ENCODE data around the gene EGFL7.
A peak's percentile ranks its signal among the peaks of the same experiment; 100 is the strongest.

The EGFL7 gene

GRCh38 chr9:136645903-136646754 lies 16.6 kb upstream of the EGFL7 start:
- no peak overlapping the region for H3K27ac Mint-ChIP-seq

GRCh38 chr9:136646827-136647711 lies 15.6 kb upstream of the EGFL7 start:
- Mint-ChIP-seq H3K4me3 (peak overlapping the region in 1 of 2 donors; percentile 50), H3K27me3 (peaks cover 25 to 49% of the 10 kb centered on the region in 2 donors), H3K9me3 (no peaks in the 10 kb centered on the region), H3K27ac (peak overlapping the region; percentile 71), H3K36me3 (no peaks in the 10 kb centered on the region), H3K4me1 (peaks cover 16 to 56% of the 10 kb centered on the region in 2 donors)
- ATAC-seq (replicated peaks) (no peak), DNase-seq (no peak)

More at GRCh38 chr9:136645903-136646754, 16.6 kb upstream of the EGFL7 start:
- ATAC-seq (replicated peaks) (no peak), DNase-seq (no peak)
- Mint-ChIP-seq H3K4me1 (peaks cover 16 to 56% of the 10 kb centered on the region in 2 donors), H3K27me3 (peaks cover 21 to 46% of the 10 kb centered on the region in 2 donors), H3K9me3 (no peaks in the 10 kb centered on the region), H3K4me3 (peak overlapping the region in 1 of 2 donors; percentile 11), H3K36me3 (no peaks in the 10 kb centered on the region)

GRCh38 chr9:136648751-136649150 lies 14.0 kb upstream of the EGFL7 start:
- Mint-ChIP-seq H3K4me3 (no peak overlapping the region), H3K4me1 (peaks cover 15 to 54% of the 10 kb centered on the region in 2 donors), H3K9me3 (no peaks in the 10 kb centered on the region), H3K27me3 (peaks cover 27 to 51% of the 10 kb centered on the region in 2 donors), H3K27ac (no peak overlapping the region), H3K36me3 (no peaks in the 10 kb centered on the region)
- ATAC-seq (replicated peaks) (no peak), DNase-seq (no peak)

- Mint-ChIP-seq H3K36me3 (no peaks in the 10 kb centered on the region), H3K4me1 (peaks cover 10 to 46% of the 10 kb centered on the region in 2 donors), H3K27me3 (peaks cover 35 to 54% of the 10 kb centered on the region in 2 donors), H3K9me3 (no peaks in the 10 kb centered on the region), H3K27ac (no peak overlapping the region), H3K4me3 (no peak overlapping the region)
- ATAC-seq (replicated peaks) (no peak), DNase-seq (no peak)
Observed at GRCh38 chr9:136650021-136650420, 12.7 kb upstream of the EGFL7 start.

DNA sequence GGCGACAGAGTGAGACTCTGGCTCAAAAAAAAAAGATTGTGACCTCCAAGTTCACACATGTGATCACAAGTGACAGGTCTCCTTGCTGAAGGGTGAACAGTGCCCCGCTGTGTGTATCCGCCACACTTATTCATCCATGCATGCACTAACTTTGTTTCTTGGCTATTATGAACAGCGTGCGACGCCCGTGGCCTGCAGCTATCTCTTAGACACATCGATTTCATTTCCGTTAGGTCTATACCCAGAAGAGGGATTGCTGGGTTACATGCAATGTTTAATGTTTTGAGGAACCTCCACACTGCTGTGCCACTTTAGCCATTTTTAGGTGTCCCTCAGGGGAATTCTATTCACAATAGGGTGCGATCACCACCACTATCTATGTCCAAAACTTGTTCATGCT lies 12.1 kb upstream of the EGFL7 start:
- DNase-seq (no peak), ATAC-seq (replicated peaks) (peak; percentile 66 to 76)
- Mint-ChIP-seq H3K27ac (no peak overlapping the region), H3K4me3 (no peak overlapping the region), H3K36me3 (no peaks in the 10 kb centered on the region), H3K4me1 (peaks cover 13 to 46% of the 10 kb centered on the region in 2 donors), H3K27me3 (peaks cover 39 to 56% of the 10 kb centered on the region in 2 donors), H3K9me3 (no peaks in the 10 kb centered on the region)

GRCh38 chr9:136651860-136652259 lies 10.9 kb upstream of the EGFL7 start:
- H3K4me1 Mint-ChIP-seq: peaks cover 21 to 47% of the 10 kb centered on the region in 2 donors
- ATAC-seq (replicated peaks) (no peak), DNase-seq (no peak)
- no peaks in the 10 kb centered on the region for H3K36me3 Mint-ChIP-seq
- peaks cover 46 to 60% of the 10 kb centered on the region in 2 donors for H3K27me3 Mint-ChIP-seq
- H3K4me3 Mint-ChIP-seq: no peak overlapping the region
- H3K9me3 Mint-ChIP-seq: no peaks in the 10 kb centered on the region
- H3K27ac Mint-ChIP-seq: no peak overlapping the region

DNA sequence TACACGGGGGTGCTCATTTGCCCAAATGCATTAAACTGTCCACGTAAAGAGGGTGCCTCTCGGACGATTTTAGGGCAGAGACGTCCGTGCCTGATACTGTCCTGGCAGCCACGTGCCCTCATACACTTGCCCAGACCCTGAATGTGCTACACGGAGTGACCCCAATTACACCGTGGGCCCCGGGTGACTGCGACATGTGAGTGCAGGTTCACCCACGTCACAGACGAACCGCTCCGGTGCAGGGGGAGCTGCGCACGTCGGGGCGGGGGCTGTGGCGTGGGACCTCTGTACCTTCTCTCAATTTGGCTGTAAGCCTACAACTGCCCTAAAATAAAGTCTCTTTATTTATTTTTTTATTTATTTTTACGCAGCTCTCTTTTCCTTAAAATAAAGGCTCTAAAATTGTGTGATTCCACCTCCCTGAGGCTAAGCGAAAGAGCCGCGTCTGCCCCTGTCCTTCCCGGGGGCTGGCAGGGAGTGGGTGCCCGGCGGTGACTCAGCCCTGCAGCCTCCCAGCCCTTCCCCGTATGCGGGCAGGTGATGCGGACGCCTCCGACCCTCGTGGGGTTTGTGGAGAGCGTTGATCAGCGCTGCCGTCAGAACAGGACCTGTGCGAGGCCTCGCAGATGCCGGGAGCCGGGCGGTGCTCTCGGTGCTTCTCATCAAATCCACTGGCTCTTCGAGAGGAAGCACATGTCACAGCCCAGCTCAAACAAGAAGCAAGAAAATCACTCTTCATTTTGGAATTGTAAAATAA lies 9.2 kb upstream of the EGFL7 start:
- Mint-ChIP-seq H3K4me3 (no peak overlapping the region), H3K27me3 (peaks cover 53 to 70% of the 10 kb centered on the region in 2 donors), H3K36me3 (no peaks in the 10 kb centered on the region), H3K9me3 (no peaks in the 10 kb centered on the region), H3K27ac (no peak overlapping the region), H3K4me1 (peaks cover 29 to 54% of the 10 kb centered on the region in 2 donors)
- DNase-seq: no peak
- ATAC-seq (replicated peaks): no peak

GRCh38 chr9:136654820-136655535 lies 7.7 kb upstream of the EGFL7 start:
- ATAC-seq (replicated peaks) (no peak), DNase-seq (no peak)
- Mint-ChIP-seq H3K27me3 (peaks cover 57 to 78% of the 10 kb centered on the region in 2 donors), H3K36me3 (no peaks in the 10 kb centered on the region), H3K27ac (no peak overlapping the region), H3K9me3 (no peaks in the 10 kb centered on the region), H3K4me1 (peaks cover 29 to 63% of the 10 kb centered on the region in 2 donors), H3K4me3 (no peak overlapping the region)

- H3K36me3 Mint-ChIP-seq: no peaks in the 10 kb centered on the region
Observed at GRCh38 chr9:136655536-136656182, 7.1 kb upstream of the EGFL7 start.

GRCh38 chr9:136656183-136656738 lies 6.5 kb upstream of the EGFL7 start:
- peak overlapping the region; percentile 14 for H3K27ac Mint-ChIP-seq
- ATAC-seq (replicated peaks) (no peak), DNase-seq (no peak)
- peaks cover 67 to 91% of the 10 kb centered on the region in 2 donors for H3K27me3 Mint-ChIP-seq
- peaks cover 25 to 63% of the 10 kb centered on the region in 2 donors for H3K4me1 Mint-ChIP-seq
- H3K36me3 Mint-ChIP-seq: no peaks in the 10 kb centered on the region
- H3K4me3 Mint-ChIP-seq: no peak overlapping the region
- no peaks in the 10 kb centered on the region for H3K9me3 Mint-ChIP-seq

More at GRCh38 chr9:136655536-136656182, 7.1 kb upstream of the EGFL7 start:
- Mint-ChIP-seq H3K27me3 (peaks cover 63 to 85% of the 10 kb centered on the region in 2 donors), H3K4me3 (no peak overlapping the region), H3K4me1 (peaks cover 28 to 65% of the 10 kb centered on the region in 2 donors), H3K9me3 (no peaks in the 10 kb centered on the region), H3K27ac (peak overlapping the region; percentile 14)
- DNase-seq (no peak), ATAC-seq (replicated peaks) (no peak)

DNA sequence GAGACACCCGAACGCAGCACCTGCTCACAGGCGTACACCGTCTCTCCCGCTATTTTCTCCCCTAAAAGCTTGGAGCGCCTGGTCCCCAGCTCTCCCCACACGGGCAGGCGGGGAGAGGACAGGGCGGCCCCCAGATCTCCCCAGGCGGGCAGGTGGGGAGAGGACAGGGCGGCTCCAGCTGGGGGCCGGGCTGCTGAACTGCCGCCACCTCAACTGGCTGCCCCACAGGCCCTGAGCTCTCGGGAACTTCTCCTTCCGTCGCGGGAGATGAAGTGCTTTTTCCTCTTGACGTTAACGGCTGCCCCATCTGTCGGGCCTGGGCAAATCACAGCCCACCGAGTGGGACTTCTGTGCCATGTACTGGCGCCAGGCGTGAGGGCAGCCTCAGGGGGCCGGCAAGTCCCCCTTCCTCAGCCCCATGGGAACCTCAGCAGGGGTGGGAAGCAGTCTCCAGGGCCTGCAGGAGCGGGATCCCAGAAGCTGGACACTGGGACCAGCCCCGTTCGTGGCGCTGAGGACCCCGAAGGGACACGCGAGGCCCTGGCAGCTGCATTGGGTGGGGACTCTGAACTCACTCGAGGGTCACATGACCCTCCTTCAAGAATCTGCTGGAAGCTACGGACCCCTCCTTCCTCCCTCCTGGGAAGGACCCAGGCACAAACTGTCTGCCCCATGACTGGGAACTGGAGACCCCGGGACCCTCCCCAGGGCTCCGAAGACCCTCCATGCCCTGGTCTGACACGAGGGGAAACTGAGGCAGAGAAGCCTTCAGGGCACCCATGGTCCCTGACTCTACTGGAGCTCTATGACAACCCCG lies 5.7 kb upstream of the EGFL7 start:
- H3K4me3 Mint-ChIP-seq: peak overlapping the region; percentile 32 to 55
- H3K4me1 Mint-ChIP-seq: peaks cover 25 to 67% of the 10 kb centered on the region in 2 donors
- H3K36me3 Mint-ChIP-seq: no peaks in the 10 kb centered on the region
- no peak overlapping the region for H3K27ac Mint-ChIP-seq
- no peaks in the 10 kb centered on the region for H3K9me3 Mint-ChIP-seq
- DNase-seq (no peak), ATAC-seq (replicated peaks) (peak; percentile 36)
- H3K27me3 Mint-ChIP-seq: peaks cover 67 to 89% of the 10 kb centered on the region in 2 donors
